HEK293T (cell line): Measurements from ENCODE around the gene PPEF2.

Source experiments
- BHLHE40 ChIP-seq: fragments of 450-650 bp; IDR thresholded peaks from 2 replicates; pipeline ENCODE4 v1.6.1; 2016; ENCODE audit warnings: mild to moderate bottlenecking, moderate library complexity, borderline replicate concordance
- ELF4 ChIP-seq: fragments of 450-650 bp; IDR thresholded peaks from 2 replicates; pipeline ENCODE4 v1.6.1; 2017; ENCODE audit warnings: antibody characterized with exemption
- FOXA1 ChIP-seq: fragments of 450-650 bp; IDR thresholded peaks from 2 replicates; pipeline ENCODE4 v1.6.1; 2016; ENCODE audit warnings: mild to moderate bottlenecking
- FOXK2 ChIP-seq: fragments of 450-650 bp; IDR thresholded peaks from 2 replicates; pipeline ENCODE4 v1.6.1; 2016; ENCODE audit warnings: mild to moderate bottlenecking
- FOXM1 ChIP-seq: fragments of 450-650 bp; IDR thresholded peaks from 2 replicates; pipeline ENCODE4 v1.6.1; 2017; ENCODE audit warnings: mild to moderate bottlenecking, borderline replicate concordance
- PKNOX1 ChIP-seq: fragments of 450-650 bp; IDR thresholded peaks from 2 replicates; pipeline ENCODE4 v1.6.1; 2016
- SP1 ChIP-seq: fragments of 450-650 bp; IDR thresholded peaks from 2 replicates; pipeline ENCODE4 v1.6.1; 2017
- SUZ12 ChIP-seq: fragments of 450-650 bp; IDR thresholded peaks from 2 replicates; pipeline ENCODE4 v1.6.1; 2016; ENCODE audit warnings: mild to moderate bottlenecking
- TARDBP ChIP-seq: fragments of 450-650 bp; IDR thresholded peaks from 2 replicates; pipeline ENCODE4 v1.6.1; 2016
- ZNF384 ChIP-seq: fragments of 450-650 bp; IDR thresholded peaks from 2 replicates; pipeline ENCODE4 v1.6.1; 2016

- TF ChIP-seq FOXM1 (no peak), FOXK2 (no peak), PKNOX1 (no peak), TARDBP (no peak), SP1 (no peak), BHLHE40 (no peak), ZNF384 (no peak), FOXA1 (no peak), ELF4 (no peak), SUZ12 (no peak)
Measured at GRCh38 chr4:75904076-75904475, 1.8 kb upstream of the PPEF2 start.
